ENCODE measurements around the gene PRR18. TPM values are rescaled to one million over a fixed set of nuclear protein-coding genes. Genes with fewer than 3 reads are reported as not detected.

The PRR18 gene
- total and polyA plus RNA-seq, 2 of the 8 experiments (the other 6 are each of a cell fraction or from before 2014, with no cell fraction given), result 0.08 to 0.19 TPM

DNA sequence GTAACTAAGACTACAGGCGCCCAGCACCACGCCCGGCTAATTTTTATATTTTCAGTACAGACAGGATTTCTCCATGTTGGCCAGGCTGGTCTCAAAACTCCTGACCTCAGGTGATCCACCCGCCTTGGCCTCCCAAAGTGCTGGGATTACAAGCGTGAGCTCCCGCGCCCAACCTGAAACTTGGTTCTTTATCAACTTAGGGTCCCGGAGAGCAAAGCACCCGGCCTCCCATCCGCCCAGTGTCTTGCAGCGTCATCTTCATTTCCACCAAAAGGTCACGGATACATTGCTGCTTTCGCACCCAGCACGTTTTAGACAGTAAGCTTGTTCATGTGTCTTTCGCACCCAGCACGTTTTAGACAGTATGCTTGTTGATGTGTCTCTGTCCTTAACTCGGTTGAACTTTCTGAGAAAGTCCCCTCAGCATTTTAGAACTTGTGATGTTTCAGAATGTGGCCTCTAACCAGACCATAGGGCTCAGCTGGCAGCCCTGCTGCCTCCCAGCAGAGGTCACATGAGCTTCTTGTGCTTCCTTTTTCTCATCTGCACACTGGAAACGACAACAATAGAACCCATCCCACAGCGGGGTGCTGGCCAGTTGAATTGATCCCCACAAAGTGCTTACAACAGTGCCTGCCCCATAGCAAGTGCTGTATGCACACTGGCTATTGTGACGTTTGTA, 48.8 kb downstream of the PRR18 start (continued):
- no peak for TF ChIP-seq HDAC6 (IDR thresholded peaks at IDR 0.05; ENCODE audit: low read depth, low read length)

Measured in H1 (cell line).